GM21515 (cell line): Measurements from ENCODE around the gene TMED6.

Experiments used
- ATAC-seq: cut with Tn5 transposase; IDR thresholded peaks from one replicate; pipeline ENCODE4 v1.9.1; 2021; ENCODE audit not compliant: unreplicated experiment

The TMED6 gene

GRCh38 chr16:69351309-69352027 lies at the start of gene TMED6:
Gene TMED6 (minus strand): TSS chr16:69351786. CDS start chr16:69351753, 33 bp downstream.
- ATAC-seq, result no peak

GRCh38 chr16:69399361-69399760 lies 47.8 kb upstream of the TMED6 start:
- ATAC-seq, result no peak

- no peak for ATAC-seq
These were observed 46.4 kb upstream of the TMED6 start for GRCh38 chr16:69397821-69398521.

- no peak for ATAC-seq
These were observed 44.8 kb upstream of the TMED6 start for GRCh38 chr16:69396187-69397061.

GRCh38 chr16:69395859-69396186 lies 44.2 kb upstream of the TMED6 start:
- ATAC-seq, result no peak

- ATAC-seq, result no peak
These were observed 42.6 kb upstream of the TMED6 start for GRCh38 chr16:69393898-69394849.

GRCh38 chr16:69386596-69386995 lies 35.0 kb upstream of the TMED6 start:
- no peak for ATAC-seq

GRCh38 chr16:69384974-69385373 lies 33.4 kb upstream of the TMED6 start:
- no peak for ATAC-seq

- no peak for ATAC-seq
These were observed 30.8 kb upstream of the TMED6 start for GRCh38 chr16:69382421-69382820.

- ATAC-seq, result no peak
These were observed 29.6 kb upstream of the TMED6 start for GRCh38 chr16:69381231-69381630.

GRCh38 chr16:69378760-69379159 lies 27.2 kb upstream of the TMED6 start:
- ATAC-seq, result no peak

GRCh38 chr16:69378036-69378435 lies 26.4 kb upstream of the TMED6 start:
- ATAC-seq, result no peak

GRCh38 chr16:69376393-69377059 lies 24.9 kb upstream of the TMED6 start:
- ATAC-seq, result no peak

GRCh38 chr16:69373019-69373418 lies 21.4 kb upstream of the TMED6 start:
- no peak for ATAC-seq

GRCh38 chr16:69371564-69371963 lies 20.0 kb upstream of the TMED6 start:
- no peak for ATAC-seq

GRCh38 chr16:69368866-69369265 lies 17.3 kb upstream of the TMED6 start:
- ATAC-seq, result no peak

GRCh38 chr16:69367980-69368379 lies 16.4 kb upstream of the TMED6 start:
- ATAC-seq, result no peak

GRCh38 chr16:69366431-69366830 lies 14.8 kb upstream of the TMED6 start:
- no peak for ATAC-seq

GRCh38 chr16:69365901-69366300 lies 14.3 kb upstream of the TMED6 start:
- no peak for ATAC-seq

GRCh38 chr16:69364088-69364487 lies 12.5 kb upstream of the TMED6 start:
- ATAC-seq, result no peak
